NCI-H1417 (cell line): ENCODE results near the gene DMXL1.

Experiments used
- DNase-seq, 3 experiments: peaks; one replicate each; lab custom pipeline; 2025; lab: John Stamatoyannopoulos, UW

DMXL1 gene

DNA sequence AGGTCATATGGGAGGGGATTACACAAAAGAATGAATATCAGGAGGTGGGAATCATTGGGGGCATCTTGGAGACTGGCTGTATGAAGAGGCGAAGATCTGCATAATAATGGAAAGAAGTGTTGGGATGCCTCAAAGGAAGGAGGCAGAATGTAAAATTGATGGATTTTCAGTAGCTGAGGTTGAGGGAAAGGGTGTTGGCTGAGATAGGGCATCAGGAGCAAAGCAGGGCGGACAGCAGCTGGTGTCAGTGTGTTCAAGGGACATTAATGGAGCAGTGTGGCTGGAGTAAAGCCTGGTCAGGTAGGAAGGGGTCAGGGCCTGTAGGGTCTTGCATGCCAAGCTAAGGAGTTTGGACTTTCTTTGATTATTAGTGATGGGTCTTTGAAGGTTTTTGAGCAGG, 219.7 kb downstream of the DMXL1 start:
- no peak for DNase-seq

DNA sequence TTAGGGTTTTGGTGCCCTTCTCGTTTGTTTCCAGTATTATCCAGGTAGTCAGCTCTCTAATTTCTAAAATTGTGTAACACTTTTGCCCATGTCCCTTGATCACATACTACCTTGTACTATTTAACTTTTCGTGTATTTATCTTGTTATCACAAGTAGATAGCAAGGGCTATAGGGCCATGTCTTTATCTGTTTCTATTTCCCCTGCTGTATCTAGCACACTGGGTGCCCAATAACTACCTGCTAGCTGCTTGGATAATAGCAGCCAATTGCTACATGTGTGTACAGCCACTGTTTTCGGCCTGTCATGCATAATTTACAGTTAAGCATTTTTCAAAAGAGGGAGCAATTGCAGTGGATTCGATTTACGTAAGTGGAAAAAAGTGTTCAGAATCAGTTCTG, 220.2 kb downstream of the DMXL1 start:
- peak in 2 of 3 experiments; percentile 54 to 82 for DNase-seq

DNA sequence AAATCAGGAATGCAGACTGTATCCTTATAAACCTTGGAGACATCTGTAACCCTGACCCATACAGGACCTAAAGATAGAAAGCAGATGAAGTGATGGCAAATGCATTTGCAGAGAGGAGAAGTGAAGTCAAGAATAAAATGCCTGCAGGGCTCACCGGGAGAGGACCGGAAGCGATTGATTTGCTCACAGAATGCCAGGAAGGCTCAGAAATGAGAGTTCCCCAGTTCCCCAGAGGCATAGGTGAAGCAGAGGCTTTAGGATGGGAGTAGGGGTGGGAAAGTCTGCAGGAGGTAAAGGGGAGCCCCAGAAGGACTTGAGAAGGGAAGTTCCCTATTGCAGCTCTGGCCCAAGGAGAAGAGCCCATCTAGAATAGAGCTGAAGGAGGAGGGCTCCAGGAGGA, 221.0 kb downstream of the DMXL1 start:
- DNase-seq: peak in 1 of 3 experiments; percentile 22

- DNase-seq: no peak
Measured at GRCh38 chr5:119292701-119293515, 222.0 kb downstream of the DMXL1 start.

- DNase-seq: no peak
Measured at GRCh38 chr5:119293516-119293829, 222.6 kb downstream of the DMXL1 start.
